DMS53 treated with DMSO at 0.1 percent for 48 hours (cell line): Measurements from ENCODE around the gene BCR.

ENCODE experiments used
- DNase-seq: peaks from one replicate; lab custom pipeline; 2025; ENCODE audit not compliant: unreplicated experiment; lab: John Stamatoyannopoulos, UW

The BCR gene

DNA sequence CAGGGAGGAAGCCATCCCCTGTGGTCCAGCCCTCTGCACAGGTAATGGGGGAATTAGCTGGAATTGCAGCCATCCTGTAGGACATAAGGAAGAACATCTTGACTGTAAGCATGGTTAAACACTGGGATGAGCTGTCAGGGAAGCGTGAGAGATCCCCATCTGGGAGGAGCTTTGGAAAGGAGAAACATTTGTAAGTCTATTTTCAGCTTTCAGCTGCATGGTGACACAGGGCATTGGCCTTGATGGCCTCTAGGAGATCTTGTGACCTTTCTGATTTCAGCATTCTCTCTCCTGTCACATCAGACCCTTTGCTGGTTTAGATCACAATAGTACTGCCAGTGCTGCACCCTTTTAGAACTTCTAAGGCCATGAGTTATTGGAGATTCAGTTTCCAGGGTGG is 47.1 kb downstream of the BCR start:
- DNase-seq, result no peak

DNA sequence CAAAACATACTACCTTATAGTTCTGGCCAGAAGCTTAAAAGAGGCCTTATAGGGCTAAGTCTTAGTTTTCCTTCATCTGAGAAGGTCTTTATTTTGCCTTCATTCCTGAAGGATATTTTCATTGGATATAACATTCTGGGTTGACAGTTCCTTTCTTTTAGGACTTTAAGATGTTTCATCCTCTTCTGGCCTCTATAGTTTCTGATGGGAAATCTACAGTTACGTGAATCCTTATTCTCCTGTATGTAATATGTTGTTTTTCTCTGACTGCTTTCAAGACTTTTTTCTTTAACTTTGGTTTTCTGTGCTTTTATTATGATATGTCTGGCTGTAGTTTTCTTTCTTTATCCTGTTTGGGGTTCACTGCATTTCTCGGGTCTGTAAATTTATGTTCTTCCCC is 48.2 kb downstream of the BCR start:
- no peak for DNase-seq

DNA sequence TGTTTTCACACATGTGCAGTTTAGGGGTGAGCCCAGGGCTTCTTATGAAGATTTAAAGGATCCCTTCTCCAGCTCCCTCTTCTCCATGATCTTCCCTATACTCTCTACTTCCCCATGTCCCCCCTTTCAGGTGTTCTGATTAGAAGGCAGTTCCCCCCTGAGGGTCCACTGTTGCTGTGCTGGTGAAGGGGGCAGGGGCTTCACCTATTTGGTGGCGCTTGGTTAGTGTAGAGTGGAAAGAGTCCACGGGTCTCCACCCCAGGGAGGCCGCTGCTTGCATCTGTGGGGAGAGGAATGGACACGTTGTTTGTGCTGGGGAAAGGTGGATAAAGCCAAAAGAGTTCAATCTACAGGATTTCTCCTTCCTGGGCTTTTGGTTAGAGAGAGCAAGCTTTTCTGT is 49.3 kb downstream of the BCR start:
- DNase-seq, result no peak

DNA sequence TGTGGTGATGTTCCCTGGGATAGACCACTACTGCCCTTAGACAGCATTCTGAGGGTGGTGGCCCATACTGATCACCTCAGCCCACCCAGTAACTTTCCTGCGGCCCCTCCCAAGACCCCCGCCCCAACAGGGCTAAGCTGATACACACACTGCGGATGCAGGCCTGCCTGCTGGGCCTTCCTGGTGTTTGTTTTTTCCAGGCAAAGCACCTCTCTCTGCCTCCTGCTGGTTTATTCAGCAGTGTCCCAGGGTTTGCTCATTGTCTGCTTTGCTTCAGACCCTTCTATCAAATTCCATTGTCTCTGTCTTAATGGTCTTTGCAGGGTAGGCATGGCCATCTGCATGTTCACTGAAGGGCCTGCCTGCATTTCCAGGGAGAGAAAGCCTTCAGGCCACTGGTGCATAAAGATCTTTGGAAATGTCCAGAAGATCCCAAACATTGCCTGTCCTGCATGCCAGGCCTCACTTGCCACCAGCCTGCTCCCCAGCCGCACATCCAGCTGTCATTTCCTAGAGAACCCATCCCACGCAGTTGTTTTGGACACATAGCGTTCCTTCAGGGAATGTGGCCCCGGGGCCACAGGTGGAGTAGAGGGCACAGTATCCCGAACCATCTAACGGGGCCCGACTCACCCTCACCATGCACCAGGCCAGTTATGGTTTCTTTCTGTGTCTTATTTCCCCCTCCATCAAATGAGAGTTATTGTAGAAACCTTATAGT is 50.2 kb downstream of the BCR start:
- DNase-seq, result no peak

DNA sequence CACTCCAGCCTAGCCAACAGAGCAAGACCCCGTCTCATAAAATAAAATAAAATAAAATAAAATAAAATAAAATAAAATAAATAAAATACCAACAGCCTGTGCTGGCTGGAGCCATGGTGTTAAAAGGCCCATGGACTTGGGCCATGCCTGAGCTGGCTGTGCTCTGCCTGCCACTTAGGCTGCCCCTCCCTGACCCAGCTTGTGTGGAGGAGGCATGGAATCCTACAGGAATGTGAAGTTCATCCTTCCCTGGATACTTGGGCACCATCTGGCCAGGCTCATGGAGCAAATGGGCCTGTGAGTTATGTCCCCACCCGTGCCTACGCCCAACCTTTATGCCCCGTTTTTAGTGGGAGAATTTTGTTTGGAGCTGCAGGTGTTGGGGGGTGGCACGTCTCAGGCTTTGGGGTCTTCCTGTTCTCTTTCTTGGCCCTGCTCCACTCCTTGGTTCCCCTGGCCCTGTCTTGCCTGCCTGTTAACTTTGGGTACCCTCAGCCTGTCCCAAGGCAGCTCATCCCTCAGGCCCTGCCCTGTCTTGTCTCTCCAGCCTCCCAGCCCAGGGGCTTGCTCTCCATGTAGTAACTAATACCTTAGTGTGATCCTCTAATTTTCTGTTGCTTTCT is 51.3 kb downstream of the BCR start:
- no peak for DNase-seq

DNA sequence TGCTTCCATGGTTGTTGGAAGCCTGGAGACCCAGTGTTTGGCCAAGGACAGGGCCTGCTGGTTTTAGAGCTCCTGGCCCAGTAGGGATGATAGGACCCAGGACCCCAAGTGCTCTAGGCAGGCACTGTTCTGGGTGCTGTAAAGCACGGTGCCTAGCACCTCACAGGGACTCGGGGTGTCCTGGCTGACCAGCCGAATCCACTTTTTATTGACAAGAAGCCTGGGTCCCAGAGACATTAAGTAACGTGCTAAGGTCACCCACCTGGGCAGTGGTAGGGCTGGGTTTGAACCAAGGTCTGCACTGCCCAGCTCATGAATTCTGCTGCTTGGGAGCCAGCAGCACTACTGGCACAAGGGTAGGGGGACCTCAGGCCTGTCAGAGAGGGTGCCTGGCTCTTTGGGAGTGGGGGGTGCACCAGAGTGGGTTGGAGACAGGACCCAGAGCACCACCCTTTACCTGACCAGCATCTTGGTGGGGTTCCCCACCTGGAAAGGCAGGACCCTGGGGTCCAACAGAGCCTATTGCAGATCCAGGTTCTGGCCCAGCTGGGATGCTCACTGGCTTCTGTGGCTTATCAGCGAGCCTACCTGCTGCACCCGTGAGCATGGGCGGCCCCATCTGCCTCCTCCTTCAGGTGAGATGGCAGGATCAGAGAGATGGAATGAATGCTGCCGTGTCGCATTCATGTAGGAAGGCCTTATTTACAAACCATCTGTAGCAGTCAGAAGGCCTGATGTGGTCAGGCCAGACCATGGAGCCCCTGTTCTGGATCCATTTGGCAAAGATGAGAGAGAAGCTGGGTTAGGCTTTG is 52.0 kb downstream of the BCR start:
- no peak for DNase-seq

DNA sequence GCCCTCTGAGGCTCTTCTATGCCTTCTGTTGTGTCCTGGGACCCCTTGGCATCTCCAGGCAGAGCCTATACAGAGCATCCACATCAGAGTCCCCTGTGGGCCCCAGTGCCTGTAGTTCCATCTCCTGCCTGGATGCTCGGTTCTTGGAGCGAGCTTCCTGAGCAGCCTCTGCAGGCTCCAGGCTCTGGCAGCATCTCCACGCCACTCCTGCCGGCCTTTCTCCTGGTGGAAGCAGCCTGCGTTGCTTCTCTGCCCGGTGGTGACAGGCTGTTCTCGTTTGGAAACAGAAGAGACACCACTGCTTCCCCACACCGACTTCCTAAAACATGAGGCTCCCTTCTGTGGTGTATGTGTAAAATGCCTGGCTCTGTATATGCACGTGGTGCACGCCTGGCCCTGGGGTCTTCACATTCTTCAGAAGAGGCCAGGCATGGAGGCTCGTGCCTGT is 52.8 kb downstream of the BCR start:
- DNase-seq, result no peak

DNA sequence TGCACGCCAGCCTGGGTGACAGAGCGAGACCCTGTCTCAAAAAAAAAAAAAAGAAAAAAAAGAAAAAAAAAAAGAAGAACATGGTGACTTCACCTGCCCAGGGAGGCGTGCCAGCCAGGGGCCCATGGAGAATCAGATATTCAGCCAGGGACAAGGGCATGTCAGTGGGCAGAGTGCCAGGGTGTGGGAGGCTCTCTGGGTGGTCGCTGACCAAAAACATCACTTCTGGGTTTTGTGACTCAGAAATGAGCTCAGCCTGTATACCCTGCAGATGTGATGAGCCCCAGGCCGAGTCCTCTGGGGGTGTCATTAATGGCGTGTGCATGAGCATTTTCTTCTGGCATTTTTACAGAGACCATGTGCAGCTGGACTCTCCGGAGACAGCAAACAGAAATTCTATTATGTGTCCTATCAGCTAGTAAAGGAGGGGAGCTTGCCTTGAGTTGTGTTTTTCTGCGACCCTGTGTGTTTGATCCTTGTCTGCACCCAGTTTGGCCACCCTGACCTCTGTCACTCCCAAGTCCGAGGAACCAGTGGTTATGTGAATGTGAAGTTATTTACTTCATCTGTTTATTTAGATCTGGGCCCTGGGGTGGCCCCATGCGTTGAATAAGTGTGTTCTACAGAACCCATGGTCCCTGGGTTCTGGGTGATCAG is 53.6 kb downstream of the BCR start:
- DNase-seq, result no peak

DNA sequence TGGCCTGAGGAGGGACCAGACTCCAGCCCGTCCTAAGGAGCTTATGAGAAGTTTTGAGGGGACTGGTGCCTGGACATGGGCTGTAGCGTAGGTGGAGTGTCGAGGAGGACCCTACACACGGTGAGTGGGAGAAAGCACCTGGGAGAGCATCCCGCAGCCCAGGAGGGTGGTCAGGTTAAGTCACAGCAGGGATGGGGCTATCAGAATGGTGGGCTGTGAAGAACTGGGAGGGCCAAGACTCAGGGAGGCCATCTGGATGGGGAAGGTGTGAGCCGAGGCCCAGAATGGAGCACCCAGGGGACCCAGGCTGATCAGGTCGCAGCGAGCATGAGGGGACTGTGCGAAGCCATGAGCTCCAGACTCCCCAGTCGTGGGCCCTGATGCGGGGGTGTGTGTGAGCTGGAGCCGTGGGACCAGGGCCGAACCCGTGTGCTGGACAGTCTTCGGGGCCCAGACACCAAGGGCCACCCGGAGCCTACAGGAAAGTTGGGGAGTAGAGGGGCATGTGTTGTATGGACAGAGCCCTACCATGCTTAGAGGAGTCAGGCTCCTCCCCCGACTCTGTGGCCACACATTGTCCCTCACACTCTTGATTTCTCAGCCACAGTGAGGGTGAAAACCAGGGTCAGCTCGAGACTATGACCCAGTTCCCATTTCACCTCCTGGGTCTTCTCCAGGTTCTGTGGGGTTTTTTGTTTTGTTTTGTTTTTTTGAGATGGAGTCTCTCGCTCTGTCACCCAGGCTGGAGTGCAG is 54.3 kb downstream of the BCR start:
- DNase-seq, result no peak

DNA sequence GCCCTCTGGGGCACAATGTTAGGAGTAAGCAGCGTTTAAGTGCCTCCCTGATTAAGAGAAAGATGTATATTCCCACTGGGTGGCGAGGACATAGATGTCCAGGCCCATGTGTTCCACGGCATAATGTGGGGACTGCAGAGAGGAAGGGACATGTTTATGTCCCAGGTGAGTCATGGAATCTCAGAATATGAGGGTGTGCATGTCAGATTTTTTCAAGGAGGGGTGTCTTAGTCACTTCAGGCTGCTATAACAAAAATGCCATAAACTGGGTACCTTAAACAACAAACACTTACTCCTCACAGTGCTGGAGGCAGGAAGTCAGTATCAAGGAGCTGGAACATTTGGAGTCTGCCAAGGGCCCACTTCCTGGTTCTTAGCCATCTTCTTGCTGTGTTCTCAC is 55.1 kb downstream of the BCR start:
- no peak for DNase-seq

DNA sequence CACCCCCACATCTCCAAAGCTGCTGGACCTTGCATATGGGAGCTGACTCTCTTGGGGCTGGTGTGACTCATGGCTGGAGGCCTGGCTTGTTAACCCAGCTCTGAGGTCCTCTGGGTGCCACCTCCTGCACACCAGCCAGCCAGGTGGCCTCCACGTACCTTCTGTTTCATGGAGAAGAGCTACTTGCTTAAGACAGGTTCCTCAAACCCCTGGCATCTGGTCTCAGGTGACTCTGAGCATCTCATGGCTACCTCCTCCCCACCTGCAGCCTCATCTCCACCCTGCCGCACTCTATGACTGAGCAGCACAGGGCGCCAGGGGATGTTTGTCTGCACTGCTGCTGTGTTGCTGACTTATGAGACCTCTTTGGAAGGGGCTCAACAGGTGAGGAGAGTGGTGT is 55.7 kb downstream of the BCR start:
- DNase-seq, result no peak

DNA sequence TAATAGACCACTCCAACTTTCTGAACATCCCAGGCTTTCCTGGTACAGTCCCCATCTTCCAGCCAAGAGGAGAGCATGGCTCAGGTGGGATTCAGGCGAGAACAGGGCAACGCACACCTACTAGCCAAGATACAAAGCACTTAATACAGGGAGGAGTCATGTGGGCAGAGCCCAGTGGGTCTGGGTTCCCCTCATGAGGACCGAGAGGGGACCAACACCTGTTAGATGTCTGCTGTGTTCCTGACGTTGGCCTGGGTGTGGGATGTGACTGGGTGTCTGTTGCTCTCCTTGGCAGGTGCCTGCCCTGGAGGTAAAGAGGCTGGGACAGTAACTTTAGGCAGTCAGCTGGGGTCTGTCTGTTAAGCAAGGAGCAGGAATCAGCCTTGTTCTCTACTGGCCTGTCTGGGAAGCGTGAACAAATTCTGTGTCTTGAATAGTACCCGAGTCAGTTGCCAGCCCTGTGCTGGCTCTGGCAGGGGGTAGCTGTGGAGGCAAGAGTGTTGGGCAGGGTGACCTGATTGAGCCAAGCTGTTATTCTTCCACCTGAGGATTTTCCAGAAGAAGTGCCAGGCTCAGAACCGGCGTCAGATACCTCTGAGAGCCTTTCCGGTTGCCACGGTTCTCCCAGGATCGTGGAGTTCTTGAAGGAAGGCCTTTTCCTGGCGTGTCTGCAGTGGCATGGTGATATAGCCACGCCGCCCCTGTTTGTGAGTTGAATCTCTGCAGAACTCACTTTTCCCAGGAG is 56.3 kb downstream of the BCR start:
- DNase-seq, result no peak

DNA sequence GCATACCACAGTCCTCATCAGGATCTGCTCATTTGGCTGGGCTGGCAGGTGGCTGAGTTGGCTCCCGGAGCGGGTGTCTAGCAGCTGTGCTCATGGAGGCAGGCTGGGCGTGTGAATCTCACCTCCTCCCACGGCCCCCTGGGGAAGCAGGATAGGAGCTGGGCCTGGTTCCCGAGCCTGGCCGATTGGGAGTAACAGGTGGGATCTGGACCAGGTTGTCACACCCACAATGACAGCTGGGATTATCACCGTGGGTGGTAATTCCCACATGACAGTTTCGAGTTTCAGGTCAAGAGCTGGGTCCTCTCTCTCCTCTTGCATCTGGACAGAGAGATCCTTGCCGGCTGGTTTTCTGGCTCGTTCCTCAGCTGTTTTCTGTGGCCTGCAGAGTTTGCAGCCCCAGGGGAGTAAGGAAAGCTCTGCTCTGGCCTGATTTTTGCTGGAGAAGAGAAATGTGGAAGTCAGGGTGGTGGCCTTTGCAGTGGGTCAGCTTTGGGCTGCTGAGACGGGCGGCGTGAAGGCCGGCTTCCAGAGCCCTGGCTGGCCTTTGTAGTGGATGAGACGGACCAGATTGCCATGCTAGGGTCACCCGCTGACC is 57.0 kb downstream of the BCR start:
- DNase-seq, result peak; percentile 34

DNA sequence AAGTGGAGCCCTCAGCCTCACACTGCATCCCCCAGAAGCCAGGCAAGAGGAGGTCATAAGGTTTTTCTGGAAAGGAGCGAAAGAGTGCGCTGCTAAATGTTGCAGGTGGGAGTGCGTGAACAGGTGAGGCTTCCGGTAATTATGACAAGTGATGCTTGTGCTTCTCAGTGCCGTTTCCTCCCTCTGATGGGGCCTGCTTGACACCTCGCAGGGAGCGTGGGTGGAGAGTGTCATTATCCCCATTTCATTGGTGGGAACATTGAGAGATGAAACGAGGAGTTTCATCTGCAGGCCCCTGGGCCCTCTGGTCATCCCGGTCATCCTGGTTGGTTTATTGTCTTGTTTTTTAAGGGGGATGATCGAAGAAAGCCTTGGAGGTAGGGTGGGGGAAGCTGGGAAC is 57.5 kb downstream of the BCR start:
- no peak for DNase-seq

DNA sequence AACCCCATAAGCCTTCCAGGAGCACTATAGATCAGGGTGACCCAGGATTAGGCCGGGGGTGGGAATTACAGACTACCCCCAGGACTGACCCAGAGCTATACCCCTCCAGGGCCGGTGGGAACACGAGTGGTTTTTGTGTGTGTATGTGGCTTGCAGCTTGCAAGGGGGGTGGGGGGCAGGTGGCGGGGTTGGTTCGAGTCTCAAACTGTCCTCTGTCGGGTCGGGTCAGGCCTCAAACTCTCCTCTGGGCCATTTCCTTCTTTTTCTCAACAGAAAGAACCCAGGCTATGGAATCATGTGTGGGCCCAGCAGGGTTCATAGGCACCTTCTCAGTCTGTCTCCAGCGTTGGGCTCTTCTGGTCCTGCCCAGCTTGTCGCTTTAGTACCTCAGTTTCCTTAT is 58.4 kb downstream of the BCR start:
- DNase-seq, result no peak

DNA sequence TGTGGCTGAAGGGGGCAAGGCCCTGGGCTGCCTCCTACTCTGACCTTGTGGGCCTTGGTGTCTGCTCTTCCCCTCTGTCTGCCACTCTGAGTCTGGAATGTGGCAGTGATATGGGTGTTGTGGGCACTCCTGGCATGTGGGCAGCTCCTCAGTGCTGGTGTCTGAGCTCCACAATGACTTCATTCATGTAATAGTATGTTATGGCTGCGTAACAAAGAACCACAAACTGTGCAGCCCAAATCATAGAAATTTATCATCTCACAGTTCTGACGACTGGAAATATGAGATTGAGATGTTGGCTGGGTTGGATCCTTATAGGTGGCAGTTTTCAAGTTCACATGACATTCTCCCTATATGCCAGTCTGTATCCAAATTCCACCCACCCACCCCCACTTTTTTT is 59.1 kb downstream of the BCR start:
- no peak for DNase-seq

DNA sequence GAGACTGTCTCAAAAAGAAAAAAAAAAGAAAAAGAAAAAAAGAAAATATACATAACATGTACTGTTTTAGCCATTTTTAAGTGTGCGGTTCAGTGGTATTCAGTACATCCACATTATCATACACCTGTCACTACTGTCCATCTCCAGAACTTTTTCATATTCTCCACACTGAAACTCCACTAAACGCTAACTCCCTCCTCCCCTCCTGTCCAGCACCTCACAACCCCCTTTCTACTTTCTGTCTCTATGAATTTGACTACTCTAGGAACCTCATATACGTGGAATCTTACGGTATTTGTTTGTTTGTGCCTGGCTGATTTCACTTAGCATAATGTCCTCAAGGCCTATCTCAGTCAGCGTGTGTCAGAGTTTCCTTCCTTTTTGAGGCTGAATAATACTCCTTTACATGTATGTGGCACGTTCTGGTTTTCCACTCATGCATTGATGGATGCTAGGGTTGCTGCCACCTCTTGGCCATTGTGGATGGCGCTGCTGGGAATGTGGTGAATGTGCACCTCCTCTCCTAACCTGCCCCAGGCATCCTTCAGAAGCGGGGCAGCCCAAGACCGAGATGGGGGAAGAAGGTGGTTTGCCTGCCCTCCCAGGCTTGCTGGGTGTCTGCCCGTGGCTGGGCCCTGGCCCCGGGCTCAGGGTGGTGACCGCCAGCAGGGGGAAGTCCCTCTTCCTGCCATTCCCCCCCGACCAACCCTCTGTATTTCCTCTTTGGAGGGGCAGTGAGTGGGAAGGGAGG is 60.5 kb downstream of the BCR start:
- no peak for DNase-seq

DNA sequence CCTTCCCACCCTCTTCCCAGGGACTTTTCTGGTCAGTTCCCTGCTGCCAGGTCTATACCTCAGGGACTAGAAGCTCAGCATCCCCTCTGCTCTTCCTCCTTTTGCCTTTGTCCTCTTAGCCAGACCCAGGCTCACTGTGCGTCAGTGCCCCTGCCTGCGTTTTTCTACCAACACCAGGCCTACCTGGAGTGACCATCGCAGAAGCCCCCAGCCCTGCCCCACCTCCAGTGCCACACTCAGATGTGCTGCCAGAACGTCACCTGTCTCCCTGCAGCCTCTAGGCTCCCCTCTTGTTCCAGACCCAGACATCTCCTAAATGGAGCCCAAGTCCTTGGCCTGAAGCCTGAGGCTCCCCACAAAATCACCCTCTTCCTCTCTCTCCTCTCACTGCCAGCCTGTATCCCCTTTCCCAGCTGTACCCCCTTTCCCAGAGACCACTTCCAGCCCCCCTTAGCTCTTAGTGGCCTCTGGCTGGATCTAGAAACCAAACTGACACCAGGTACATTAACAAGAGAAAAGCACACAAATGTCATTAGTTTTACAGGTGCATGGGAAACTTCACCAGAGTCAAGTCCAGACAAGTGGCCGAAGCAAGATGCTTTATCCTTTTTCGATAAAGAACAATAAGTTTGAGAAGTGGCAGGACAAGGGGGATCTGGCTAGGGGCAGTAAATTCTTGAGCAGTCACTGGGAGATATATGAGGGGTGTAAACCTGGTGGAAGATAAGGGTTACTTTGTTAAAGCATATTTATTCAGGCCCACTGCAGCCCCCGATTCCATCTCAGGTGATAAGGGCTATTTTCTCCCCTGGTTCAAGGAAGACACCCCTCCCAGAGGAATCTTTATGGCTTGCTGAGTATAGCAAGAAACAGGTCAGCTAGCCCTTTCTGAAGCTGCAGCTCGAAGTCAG is 61.5 kb downstream of the BCR start:
- no peak for DNase-seq
